Effector CD4-positive, alpha-beta T cell (primary cell): ENCODE data around the gene C8G.

Experiments used
- DNase-seq: peaks from one replicate; pipeline ENCODE4 v3.0.0-alpha.2; 2020

The C8G gene

DNA sequence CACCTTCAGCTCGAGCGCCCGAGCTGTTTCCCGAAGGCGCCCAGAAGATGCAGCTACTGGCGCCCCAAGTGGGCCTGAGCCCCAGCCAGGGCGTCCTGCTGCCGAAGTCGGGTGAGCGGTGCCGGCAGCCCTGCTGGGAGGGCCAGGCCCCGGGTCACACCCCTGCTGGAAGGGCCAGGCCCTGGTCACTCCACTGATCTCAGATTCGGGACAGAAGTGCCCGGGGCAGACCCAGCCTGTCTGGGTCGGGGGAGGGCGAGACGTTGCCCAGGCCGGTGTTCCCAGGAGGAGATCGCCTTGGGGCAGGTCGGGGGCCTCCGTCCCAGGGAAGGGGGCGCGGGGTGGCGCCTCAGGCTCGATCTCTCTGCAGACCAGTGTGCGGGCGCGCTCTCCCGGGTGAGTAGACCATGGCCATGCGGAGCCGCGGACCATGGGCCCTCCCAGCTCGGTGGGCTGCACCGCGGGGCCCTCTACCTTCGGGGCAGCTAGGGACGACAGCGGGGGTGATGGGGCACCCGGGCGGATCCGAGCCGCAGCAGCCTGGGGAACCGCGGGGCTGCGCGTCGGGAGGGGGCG, 40.1 kb downstream of the C8G start:
- no peak for DNase-seq

DNA sequence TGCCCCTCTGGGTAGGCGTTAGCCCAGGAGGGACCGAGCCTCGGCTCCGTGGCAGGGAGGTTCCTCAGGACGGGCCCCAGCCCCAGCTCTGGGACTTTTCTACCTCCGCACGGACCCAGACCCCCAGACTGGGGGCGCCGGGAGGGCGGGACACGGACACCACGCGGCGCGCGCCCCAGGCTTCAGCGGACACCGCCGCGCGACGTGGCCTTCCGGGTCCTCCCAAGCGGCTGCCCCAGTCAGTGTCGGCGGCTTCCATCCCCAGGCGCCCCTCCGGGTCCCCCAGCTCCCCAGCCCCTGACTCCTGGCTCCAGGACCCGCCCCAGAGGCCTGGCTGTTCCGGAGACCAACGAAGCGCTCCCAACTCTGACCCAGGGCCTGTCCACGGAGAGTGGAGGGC, 40.8 kb downstream of the C8G start:
- no peak for DNase-seq

GRCh38 chr9:136988872-136989271, 43.8 kb downstream of the C8G start:
- no peak for DNase-seq

- DNase-seq = no peak
These were observed 45.3 kb downstream of the C8G start for GRCh38 chr9:136990242-136990911.

DNA sequence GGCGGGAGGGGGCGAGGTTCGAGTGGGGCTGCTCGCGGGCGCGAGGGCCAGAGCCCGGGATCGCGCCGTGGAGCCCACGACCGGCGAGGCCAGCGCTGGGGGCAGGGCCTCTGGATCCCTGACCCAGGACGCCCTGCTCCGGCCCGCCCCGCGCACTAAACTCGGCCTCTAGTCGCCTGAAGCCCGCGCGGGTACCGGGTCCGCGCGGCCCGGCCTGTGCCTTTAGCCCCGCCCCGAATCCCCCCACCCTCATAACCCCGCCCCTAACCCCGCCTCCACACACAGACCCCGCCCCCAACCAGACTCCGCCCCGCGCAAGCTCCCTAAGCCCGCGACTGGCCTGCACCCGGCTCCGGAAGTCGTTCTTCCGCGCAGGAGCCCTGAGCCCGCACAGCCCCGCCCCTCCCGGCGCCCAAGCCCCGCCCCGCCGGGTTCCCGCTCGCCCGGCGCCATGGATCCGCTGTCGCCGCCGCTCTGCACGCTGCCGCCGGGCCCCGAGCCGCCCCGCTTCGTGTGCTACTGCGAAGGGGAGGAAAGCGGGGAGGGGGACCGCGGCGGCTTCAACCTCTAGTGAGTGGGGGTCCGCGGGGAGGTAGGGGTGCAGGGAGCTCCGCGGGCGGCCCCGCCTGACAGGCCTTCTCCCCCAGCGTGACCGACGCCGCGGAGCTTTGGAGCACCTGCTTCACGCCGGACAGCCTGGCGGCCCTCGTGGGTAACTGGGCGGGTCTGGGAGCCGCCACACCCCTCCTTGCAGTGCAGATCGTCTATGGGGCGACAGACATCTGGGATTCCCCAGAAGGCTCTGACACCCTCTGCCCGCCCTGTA, 47.2 kb downstream of the C8G start, which contains the start of gene PAXX:
PAXX (plus strand) TSS at position 430 of the 826 bp plus-strand sequence; CDS start at position 452, 22 bp downstream.
- DNase-seq = peak; percentile 87

DNA sequence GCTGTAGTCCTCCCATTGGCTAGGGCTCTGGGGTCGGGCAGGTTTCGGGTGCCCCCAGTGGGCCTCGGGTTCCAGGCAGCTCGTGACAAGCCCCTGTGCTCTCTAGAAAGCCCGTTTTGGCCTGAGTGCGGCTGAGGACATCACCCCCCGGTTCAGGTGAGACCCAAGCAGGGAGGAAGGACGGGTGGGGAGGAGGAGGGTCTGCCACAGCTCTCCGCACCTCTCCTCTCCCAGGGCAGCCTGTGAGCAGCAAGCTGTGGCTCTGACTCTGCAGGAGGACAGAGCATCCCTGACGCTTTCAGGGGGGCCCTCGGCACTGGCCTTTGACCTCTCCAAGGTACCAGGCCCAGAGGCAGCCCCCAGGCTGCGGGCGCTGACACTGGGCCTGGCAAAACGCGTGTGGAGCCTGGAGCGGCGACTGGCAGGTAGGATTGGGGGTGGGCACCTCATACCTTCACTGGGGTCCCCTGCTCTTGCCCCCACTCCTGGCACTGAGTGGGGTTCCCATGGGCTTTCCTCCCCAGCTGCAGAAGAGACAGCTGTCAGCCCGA, 47.9 kb downstream of the C8G start:
- no peak for DNase-seq

- DNase-seq = no peak
These were observed 49.3 kb downstream of the C8G start for GRCh38 chr9:136994180-136994887.

- DNase-seq = no peak
These were observed 49.8 kb downstream of the C8G start for GRCh38 chr9:136994888-136995230.

GRCh38 chr9:136995362-136995761, 50.3 kb downstream of the C8G start:
- DNase-seq = no peak

DNA sequence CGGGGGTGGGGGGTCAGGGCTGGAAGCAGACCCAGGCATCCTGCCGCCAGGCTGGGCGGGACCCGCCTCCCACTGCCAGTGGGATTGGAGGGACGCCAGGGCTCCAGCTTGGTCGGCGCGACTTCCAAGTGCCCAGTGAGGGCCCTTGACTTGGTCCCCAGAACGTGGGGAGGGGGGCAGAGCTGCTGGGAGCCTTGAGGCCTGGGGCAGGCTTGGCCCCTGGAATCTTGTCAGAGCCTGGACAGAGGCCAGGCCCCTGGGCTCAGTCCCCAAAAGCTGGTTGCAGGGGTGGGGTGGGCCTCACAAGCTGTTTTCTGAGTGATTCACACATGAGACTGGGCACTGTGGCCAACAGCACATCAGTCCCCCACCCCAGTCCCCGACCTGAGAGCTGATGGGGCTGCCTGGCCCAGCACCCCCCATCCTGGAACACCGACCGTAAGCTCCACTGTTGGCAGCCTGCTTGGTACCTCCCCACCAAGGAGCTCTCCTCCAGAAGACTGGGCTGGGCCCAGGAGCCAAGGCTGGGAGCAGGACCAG, 50.8 kb downstream of the C8G start:
- no peak for DNase-seq
